Neural cell (in vitro differentiated cells): ENCODE data around the gene BCL7B. TPM values are rescaled to one million over a fixed set of nuclear protein-coding genes. Genes with fewer than 3 reads are reported as not detected.

ENCODE experiments used
- H2AFZ ChIP-seq: fragments of 200-600, 300-800 bp; sonication (generic), shearing (Covaris generic); 2 replicates; pipeline ENCODE4 v1.6.0; 2014; ENCODE audit warnings: low read depth, mild to moderate bottlenecking, antibody characterized with exemption, low read length, moderate library complexity
- H3F3A ChIP-seq: fragments of 200-600 bp; shearing (Covaris generic); 2 replicates; pipeline ENCODE4 v1.6.1; 2016; ENCODE audit warnings: mild to moderate bottlenecking, moderate library complexity, mixed read lengths, antibody characterized with exemption, low read length; ENCODE audit not compliant: insufficient read depth, poor library complexity, severe bottlenecking
- H3K27ac ChIP-seq: fragments of 200-600, 300-800 bp; sonication (generic), shearing (Covaris generic); 2 replicates; pipeline ENCODE4 v1.5.1; 2014; ENCODE audit warnings: mild to moderate bottlenecking, low read length, moderate library complexity
- H3K27me3 ChIP-seq: fragments of 300-800, 200-600 bp; sonication (generic), shearing (Covaris generic); 2 replicates; pipeline ENCODE4 v1.6.0; 2014; ENCODE audit warnings: mild to moderate bottlenecking, low read depth, low read length, moderate library complexity; ENCODE audit not compliant: insufficient read depth
- H3K36me3 ChIP-seq: fragments of 300-800, 200-600 bp; sonication (generic), shearing (Covaris generic); 2 replicates; pipeline ENCODE4 v1.5.1; 2014; ENCODE audit warnings: mild to moderate bottlenecking, antibody characterized with exemption, low read length, moderate library complexity; ENCODE audit not compliant: insufficient read depth
- H3K4me2 ChIP-seq: fragments of 300-800, 200-600 bp; sonication (generic), shearing (Covaris generic); 2 replicates; pipeline ENCODE4 v1.6.0; 2014; ENCODE audit warnings: mild to moderate bottlenecking, low read length
- H3K4me3 ChIP-seq: fragments of 300-800, 200-600 bp; sonication (generic), shearing (Covaris generic); 2 replicates; pipeline ENCODE4 v1.5.1; 2014; ENCODE audit warnings: mild to moderate bottlenecking, low read length, moderate library complexity
- H3K79me2 ChIP-seq: fragments of 200-600 bp; shearing (Covaris generic); replicated peaks from 2 replicates; pipeline ENCODE4 v1.6.0; 2014; ENCODE audit warnings: mild to moderate bottlenecking, low read length, moderate library complexity; ENCODE audit not compliant: insufficient read depth
- H3K9ac ChIP-seq: fragments of 300-800, 200-600 bp; sonication (generic), shearing (Covaris generic); 2 replicates; pipeline ENCODE4 v1.6.1; 2016; ENCODE audit warnings: mild to moderate bottlenecking, low read length, mixed read lengths
- H3K9me2 ChIP-seq: fragments of 200-600 bp; shearing (Covaris generic); 2 replicates; pipeline ENCODE4 v1.6.1; 2016; ENCODE audit warnings: mild to moderate bottlenecking, low read length, mixed read lengths; ENCODE audit not compliant: insufficient read depth
- H3K9me3 ChIP-seq: fragments of 200-600, 300-800 bp; sonication (generic), shearing (Covaris generic); 2 replicates; pipeline ENCODE4 v1.6.1; 2016; ENCODE audit warnings: mild to moderate bottlenecking, mixed run types, low read length, moderate library complexity, mixed read lengths
- H4K20me1 ChIP-seq: fragments of 200-600 bp; shearing (Covaris generic); 2 replicates; pipeline ENCODE4 v1.6.1; 2016; ENCODE audit warnings: mild to moderate bottlenecking, mixed run types; ENCODE audit not compliant: insufficient read depth
- EP300 ChIP-seq: fragments of 450-650 bp; conservative IDR thresholded peaks from 2 replicates; pipeline ENCODE4 v1.6.1; 2014; ENCODE audit warnings: antibody characterized with exemption, mild to moderate bottlenecking, moderate library complexity; ENCODE audit not compliant: poor library complexity, severe bottlenecking
- EZH2 ChIP-seq: fragments of 200-600, 300-800 bp; shearing (Covaris generic), sonication (generic); IDR thresholded peaks from 2 replicates; pipeline ENCODE4 v1.6.1; 2014; ENCODE audit warnings: antibody characterized with exemption, low read length, borderline replicate concordance, mild to moderate bottlenecking; ENCODE audit not compliant: insufficient read depth, poor library complexity, severe bottlenecking
- MXI1 ChIP-seq: fragments of 450-650 bp; conservative IDR thresholded peaks from 2 replicates; pipeline ENCODE4 v1.6.1; 2014; ENCODE audit warnings: antibody characterized with exemption, mild to moderate bottlenecking; ENCODE audit not compliant: poor library complexity, severe bottlenecking
- POLR2AphosphoS5 ChIP-seq: IDR thresholded peaks from 2 replicates; pipeline ENCODE4 v1.6.1; 2012
- RAD21 ChIP-seq: fragments of 450-650 bp; conservative IDR thresholded peaks from 2 replicates; pipeline ENCODE4 v1.6.1; 2014; ENCODE audit warnings: antibody characterized with exemption, mild to moderate bottlenecking, moderate library complexity
- SMC3 ChIP-seq: fragments of 450-650 bp; conservative IDR thresholded peaks from 2 replicates; pipeline ENCODE4 v1.6.1; 2014; ENCODE audit warnings: antibody characterized with exemption, mild to moderate bottlenecking, moderate library complexity; ENCODE audit not compliant: poor library complexity
- TAF1 ChIP-seq: IDR thresholded peaks from 2 replicates; pipeline ENCODE4 v1.6.1; 2012; ENCODE audit warnings: low read depth
- polyA plus RNA-seq: library from polyadenylated mRNA; depleted of rRNA; stranded (reverse); fragments of >200 nt; gene quantifications from 2 replicates; pipeline ENCODE4 v1.2.3, GENCODE V29; 2014
- TF ChIP-seq, protein P1 (sequence below): fragments of 450-650 bp; IDR thresholded peaks from 2 replicates; pipeline ENCODE4 v1.5.1; 2014; ENCODE audit warnings: antibody characterized with exemption, mild to moderate bottlenecking, moderate library complexity; ENCODE audit not compliant: poor library complexity, severe bottlenecking
- TF ChIP-seq, protein P2 (sequence below): IDR thresholded peaks from 2 replicates; pipeline ENCODE4 v1.6.1; 2012; ENCODE audit warnings: borderline replicate concordance

Gene BCL7B
- polyA plus RNA-seq, 1 donor from 2014 or later, result 23.6 TPM

DNA sequence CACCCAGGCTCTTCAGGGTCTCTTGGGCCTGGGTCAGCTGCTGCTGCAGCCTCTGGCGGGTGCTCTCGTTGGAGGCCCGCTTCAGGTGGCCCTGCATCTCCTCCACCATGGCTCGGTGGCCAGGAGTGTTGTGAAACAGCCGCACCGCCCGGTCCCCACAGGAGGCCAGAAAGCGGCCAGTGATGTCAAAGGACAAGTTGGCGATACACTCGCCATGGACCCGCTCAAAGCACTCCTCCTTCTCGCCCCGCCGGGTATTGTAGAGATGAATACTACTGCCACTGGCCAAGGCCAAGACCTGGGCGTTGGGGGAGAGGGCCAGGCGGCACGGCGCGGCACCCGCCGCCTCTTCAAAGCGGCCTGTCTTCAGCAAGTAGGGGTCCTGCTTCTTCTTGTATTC, 13.0 kb upstream of the BCL7B start:
- Histone ChIP-seq H3K36me3 (no peaks in the 10 kb centered on the region), H3K9me2 (no peaks in the 10 kb centered on the region)

DNA sequence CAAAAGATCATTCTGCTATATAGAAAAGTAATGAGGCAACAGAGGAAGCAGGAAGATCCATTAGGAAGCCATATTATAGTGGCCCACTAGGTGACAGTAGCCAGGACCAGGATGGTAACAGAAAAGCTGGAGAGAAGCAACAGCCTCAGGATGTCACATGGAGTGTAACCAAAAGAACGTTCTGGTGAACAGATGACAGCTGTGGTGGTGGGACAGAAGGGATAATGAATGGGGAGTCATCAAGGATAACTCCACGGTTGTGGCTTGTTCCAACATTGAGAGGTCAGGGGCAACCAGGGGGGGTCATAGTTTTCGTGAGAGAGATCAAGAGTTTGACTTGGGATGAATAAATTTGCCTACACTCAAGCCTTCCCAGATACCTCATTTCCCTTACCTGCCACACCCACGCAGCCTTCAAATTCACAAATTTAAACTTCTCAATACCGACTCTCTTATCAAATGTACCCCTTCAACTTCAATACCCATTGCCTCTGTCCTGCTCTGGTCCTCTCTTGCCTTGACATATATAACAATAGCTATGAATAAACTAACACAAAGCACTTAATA, 11.6 kb upstream of the BCL7B start:
- Histone ChIP-seq H3K79me2 (no peaks in the 10 kb centered on the region), H3K27ac (no peak overlapping the region), H3K27me3 (no peaks in the 10 kb centered on the region), H3K4me2 (no peak overlapping the region), H3K9me3 (no peaks in the 10 kb centered on the region), H3K9ac (no peak overlapping the region), H2AFZ (no peak overlapping the region), H3K4me3 (no peak overlapping the region), H3K36me3 (no peaks in the 10 kb centered on the region), H4K20me1 (no peaks in the 10 kb centered on the region), H3K9me2 (no peaks in the 10 kb centered on the region), H3F3A (no peaks in the 10 kb centered on the region)
- no peak for TF ChIP-seq RAD21
- no peak for TF ChIP-seq EZH2
- TF ChIP-seq POLR2AphosphoS5, result no peak
- TF ChIP-seq EP300, result no peak
- TF ChIP-seq, protein P1, sequence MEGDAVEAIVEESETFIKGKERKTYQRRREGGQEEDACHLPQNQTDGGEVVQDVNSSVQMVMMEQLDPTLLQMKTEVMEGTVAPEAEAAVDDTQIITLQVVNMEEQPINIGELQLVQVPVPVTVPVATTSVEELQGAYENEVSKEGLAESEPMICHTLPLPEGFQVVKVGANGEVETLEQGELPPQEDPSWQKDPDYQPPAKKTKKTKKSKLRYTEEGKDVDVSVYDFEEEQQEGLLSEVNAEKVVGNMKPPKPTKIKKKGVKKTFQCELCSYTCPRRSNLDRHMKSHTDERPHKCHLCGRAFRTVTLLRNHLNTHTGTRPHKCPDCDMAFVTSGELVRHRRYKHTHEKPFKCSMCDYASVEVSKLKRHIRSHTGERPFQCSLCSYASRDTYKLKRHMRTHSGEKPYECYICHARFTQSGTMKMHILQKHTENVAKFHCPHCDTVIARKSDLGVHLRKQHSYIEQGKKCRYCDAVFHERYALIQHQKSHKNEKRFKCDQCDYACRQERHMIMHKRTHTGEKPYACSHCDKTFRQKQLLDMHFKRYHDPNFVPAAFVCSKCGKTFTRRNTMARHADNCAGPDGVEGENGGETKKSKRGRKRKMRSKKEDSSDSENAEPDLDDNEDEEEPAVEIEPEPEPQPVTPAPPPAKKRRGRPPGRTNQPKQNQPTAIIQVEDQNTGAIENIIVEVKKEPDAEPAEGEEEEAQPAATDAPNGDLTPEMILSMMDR, result no peak
- TF ChIP-seq, protein P2, sequence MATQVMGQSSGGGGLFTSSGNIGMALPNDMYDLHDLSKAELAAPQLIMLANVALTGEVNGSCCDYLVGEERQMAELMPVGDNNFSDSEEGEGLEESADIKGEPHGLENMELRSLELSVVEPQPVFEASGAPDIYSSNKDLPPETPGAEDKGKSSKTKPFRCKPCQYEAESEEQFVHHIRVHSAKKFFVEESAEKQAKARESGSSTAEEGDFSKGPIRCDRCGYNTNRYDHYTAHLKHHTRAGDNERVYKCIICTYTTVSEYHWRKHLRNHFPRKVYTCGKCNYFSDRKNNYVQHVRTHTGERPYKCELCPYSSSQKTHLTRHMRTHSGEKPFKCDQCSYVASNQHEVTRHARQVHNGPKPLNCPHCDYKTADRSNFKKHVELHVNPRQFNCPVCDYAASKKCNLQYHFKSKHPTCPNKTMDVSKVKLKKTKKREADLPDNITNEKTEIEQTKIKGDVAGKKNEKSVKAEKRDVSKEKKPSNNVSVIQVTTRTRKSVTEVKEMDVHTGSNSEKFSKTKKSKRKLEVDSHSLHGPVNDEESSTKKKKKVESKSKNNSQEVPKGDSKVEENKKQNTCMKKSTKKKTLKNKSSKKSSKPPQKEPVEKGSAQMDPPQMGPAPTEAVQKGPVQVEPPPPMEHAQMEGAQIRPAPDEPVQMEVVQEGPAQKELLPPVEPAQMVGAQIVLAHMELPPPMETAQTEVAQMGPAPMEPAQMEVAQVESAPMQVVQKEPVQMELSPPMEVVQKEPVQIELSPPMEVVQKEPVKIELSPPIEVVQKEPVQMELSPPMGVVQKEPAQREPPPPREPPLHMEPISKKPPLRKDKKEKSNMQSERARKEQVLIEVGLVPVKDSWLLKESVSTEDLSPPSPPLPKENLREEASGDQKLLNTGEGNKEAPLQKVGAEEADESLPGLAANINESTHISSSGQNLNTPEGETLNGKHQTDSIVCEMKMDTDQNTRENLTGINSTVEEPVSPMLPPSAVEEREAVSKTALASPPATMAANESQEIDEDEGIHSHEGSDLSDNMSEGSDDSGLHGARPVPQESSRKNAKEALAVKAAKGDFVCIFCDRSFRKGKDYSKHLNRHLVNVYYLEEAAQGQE, result no peak
- TF ChIP-seq TAF1, result no peak
- no peak for TF ChIP-seq MXI1
- no peak for TF ChIP-seq SMC3

More for the DNA sequence above, 13.0 kb upstream of the BCL7B start:
- Histone ChIP-seq H4K20me1 (no peaks in the 10 kb centered on the region), H3F3A (no peaks in the 10 kb centered on the region), H3K4me2 (no peak overlapping the region), H3K9me3 (no peaks in the 10 kb centered on the region), H3K4me3 (no peak overlapping the region), H3K79me2 (no peaks in the 10 kb centered on the region), H3K27me3 (no peaks in the 10 kb centered on the region), H3K27ac (no peak overlapping the region), H2AFZ (no peak overlapping the region), H3K9ac (no peak overlapping the region)
- TF ChIP-seq TAF1 (no peak), RAD21 (no peak), EP300 (no peak), SMC3 (no peak), EZH2 (no peak), POLR2AphosphoS5 (no peak), MXI1 (no peak)
- TF ChIP-seq, protein P1, result no peak
- TF ChIP-seq, protein P2, result no peak
